HG03045 (cell line): ENCODE measurements around the gene NSUN7.
"Not testable (repeated sequence)": the region's sequence is repeated elsewhere in the genome, so short reads cannot be mapped to it uniquely, and the experiment has no call there.

Source experiments
- ATAC-seq: cut with Tn5 transposase; IDR thresholded peaks from one replicate; pipeline ENCODE4 v1.9.1; 2021; ENCODE audit warnings: mild to moderate bottlenecking, moderate library complexity; ENCODE audit not compliant: unreplicated experiment

The NSUN7 gene

GRCh38 chr4:40749717-40750460 is at the start of gene NSUN7:
TSS of gene NSUN7 (plus strand) at chr4:40749955. CDS start at chr4:40750694, 739 bp downstream.
- no peak for ATAC-seq

- no peak for ATAC-seq
Observed at GRCh38 chr4:40702137-40702799, 47.5 kb upstream of the NSUN7 start.

- no peak for ATAC-seq
Observed at GRCh38 chr4:40702800-40703151, 47.0 kb upstream of the NSUN7 start.

GRCh38 chr4:40704073-40704472 is 45.7 kb upstream of the NSUN7 start:
- no peak for ATAC-seq

DNA sequence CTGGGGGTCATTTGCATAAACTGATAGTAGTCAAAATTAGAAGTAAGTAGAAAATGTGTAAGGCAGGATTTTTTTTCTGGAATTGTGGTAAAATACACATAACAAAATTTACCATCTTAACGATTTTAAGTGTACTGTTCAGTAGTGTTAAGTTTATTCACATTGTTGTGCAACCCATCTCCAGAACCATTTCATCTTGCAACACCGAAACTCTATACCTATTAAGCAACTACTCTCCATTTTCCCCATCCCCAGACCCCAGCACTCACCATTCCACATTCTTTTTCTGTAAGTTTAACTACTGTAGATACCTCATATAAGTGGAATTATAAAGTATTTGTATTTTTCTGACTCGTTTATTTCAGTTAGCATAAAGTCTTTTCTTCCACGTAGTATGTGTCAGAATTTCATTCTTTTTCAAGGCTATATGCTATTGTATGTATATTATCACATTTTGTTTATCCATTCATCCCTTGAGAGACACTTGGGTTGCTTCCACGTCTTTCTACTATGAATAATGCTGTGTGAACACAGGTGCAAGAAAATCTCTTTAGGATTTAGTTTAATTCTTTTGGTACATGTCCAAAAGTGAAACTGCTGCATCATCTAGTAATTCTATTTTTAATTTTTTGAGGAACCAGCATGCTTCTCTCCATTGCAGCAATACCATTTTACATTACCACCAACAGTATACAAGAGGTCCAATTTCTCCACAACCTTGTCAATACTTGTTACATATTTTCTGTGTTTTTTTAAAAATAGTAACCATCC is 39.1 kb upstream of the NSUN7 start:
- no peak for ATAC-seq

DNA sequence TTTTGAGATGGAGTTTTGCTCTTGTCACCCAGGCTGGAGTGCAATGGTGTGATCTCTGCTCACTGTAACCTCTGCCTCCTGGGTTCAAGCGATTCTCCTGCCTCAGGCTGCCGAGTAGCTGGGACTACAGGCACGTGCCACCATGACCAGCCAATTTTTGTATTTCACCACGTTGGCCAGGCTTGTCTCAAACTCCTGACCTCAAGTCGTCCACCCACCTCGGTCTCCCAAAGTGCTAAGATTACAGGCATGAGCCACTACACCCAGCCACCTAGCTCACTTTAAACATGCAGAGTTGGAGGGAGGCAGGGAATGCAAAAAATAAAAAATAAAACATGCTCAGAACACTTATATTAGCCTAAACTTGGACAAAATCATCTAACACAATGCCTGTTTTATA is 36.8 kb upstream of the NSUN7 start:
- ATAC-seq = not testable (repeated sequence)

DNA sequence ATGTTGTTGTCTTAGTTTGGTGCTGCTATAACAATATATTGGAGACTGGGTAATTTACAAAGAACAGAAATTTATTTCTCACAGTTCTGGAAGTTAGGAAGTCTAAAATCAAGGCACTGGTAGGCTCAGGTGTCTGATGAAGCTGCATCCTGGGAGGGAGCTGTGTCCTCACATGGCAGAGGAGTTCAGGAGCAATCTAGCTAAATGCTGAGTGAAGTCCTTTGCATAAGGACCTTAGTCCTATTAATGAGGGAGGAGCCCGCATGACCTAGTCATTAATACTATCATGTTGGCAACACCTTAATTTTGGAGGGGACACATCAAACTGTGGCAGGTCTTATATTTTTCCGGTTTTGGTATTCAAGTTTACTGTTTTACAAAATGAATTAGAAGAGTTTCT is 36.0 kb upstream of the NSUN7 start:
- no peak for ATAC-seq

DNA sequence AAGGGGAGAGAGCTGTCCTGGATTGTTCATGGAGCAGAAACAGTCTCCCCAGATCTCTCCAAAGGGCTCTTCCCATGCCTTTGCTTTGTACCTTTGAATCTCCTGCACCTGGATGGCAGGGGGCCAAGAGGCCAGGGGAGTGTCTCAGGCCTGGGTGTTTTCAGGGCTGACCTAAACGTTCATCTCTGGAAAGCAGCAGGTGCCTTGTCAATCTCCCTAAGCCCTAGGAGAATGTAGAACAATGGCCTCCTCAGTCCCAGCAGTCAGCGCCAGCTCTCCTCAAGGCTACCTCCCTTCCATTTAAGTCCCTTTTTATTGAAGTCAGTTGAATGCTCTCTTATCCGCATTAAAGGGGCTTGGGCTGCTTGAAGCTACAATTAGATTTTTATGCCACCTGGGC is 31.2 kb upstream of the NSUN7 start:
- ATAC-seq = no peak

- ATAC-seq = no peak
Observed at GRCh38 chr4:40719008-40719623, 30.6 kb upstream of the NSUN7 start.

DNA sequence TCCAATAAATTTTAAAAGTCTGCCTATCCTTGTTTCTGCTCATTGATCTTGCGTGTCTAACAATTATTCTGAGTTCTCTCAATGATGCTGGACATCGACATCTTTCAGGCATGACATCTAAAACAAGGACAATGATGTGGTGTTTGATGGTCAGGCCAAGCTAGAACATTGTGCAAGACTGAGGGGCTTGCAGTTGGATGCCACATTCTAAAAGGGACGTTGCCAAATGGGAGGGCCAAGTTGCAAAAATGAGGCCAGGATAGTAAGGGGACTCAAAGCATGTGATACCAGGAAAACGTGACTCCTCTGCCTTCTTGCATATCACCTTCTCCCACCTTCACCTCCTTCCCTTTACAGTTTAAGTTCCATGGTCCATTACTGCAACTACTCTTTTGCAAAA is 29.4 kb upstream of the NSUN7 start:
- ATAC-seq = no peak

- ATAC-seq = no peak
Observed at GRCh38 chr4:40720916-40721315, 28.8 kb upstream of the NSUN7 start.

GRCh38 chr4:40721730-40722171 is 28.0 kb upstream of the NSUN7 start:
- no peak for ATAC-seq

DNA sequence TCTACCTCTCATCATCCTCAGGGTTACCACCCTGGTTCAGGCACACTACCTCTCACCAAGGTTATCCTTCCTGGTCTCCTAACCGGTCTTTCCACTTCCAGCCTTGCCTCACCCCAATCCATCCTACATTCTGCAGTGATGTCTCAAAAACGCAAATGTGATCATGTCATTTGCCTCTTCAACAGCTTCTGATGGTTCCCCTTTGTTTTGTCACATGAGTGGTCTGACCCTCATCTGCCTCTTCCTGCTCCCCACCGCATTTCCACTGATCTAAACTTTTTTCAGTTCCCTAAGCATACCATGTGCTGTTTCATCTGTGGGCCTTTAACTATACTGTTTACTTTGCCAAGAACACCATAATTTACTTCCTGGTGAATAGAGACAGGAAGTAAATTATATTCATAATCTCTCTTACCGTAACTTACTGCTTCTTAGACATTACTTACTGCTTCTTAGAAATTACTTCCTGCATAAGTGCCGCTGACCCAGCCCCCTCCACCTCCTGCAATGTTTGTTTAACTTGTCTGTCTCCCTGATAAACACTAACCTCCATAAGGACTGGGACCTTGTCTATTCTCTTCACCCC is 27.1 kb upstream of the NSUN7 start:
- no peak for ATAC-seq

GRCh38 chr4:40723728-40724127 is 26.0 kb upstream of the NSUN7 start:
- ATAC-seq = no peak

GRCh38 chr4:40728333-40728732 is 21.4 kb upstream of the NSUN7 start:
- ATAC-seq = no peak

DNA sequence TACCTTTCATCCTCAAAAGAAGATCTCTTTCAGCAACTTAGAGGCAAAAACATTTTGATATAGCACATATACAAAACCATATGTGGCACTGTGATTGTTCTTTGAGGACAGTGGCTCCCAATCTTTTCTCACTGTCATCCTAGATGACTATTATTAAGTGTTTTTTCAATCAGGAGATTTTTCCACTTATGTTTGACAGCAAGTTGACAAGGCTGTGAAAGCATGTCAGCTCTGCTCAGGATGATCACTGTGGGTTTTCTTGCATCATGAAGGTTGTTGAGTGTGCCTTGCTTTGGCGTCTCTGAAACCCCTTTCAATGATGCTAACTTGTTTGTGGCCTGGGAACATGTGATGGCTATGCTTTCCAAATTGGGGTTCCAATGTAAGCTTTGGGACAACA is 20.2 kb upstream of the NSUN7 start:
- ATAC-seq = no peak

- no peak for ATAC-seq
Observed at GRCh38 chr4:40730091-40730679, 19.6 kb upstream of the NSUN7 start.

GRCh38 chr4:40731361-40731760 is 18.4 kb upstream of the NSUN7 start:
- ATAC-seq = no peak

DNA sequence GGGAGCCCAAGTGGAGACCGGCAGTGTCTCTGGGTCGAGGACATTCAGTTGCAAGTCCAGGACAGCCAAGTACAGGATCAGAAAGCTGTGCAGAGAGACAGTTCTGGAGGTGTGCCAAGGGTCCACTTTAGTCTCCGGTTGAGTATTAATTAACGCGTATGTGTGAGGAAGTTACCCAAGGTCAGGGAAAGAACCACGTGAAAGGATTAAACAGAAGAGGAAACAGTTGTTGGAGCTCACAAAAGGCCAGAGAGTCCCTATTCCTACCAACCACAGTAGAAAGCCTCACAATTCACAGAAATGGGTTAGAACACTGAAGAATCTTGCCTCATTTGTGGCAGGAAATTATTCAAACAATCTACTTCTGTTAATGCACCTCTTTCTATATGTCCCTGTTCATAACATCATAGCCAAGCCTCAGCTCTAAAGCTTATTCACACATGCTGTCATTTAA is 17.9 kb upstream of the NSUN7 start:
- ATAC-seq = no peak

GRCh38 chr4:40733752-40734151 is 16.0 kb upstream of the NSUN7 start:
- no peak for ATAC-seq

- no peak for ATAC-seq
Observed at GRCh38 chr4:40734497-40734896, 15.3 kb upstream of the NSUN7 start.
